ENCODE data around the gene IMMP2L.

The IMMP2L gene

GRCh38 chr7:111018960-111019736 lies 543.1 kb downstream of the IMMP2L start:
- no peak for FAIRE-seq

- no peak for FAIRE-seq
These were observed 543.8 kb downstream of the IMMP2L start for GRCh38 chr7:111018447-111018846.

GRCh38 chr7:111014079-111014478 lies 548.2 kb downstream of the IMMP2L start:
- no peak for FAIRE-seq

GRCh38 chr7:111012799-111013675 lies 549.3 kb downstream of the IMMP2L start:
- FAIRE-seq = no peak

GRCh38 chr7:111012149-111012548 lies 550.1 kb downstream of the IMMP2L start:
- no peak for FAIRE-seq

- no peak for FAIRE-seq
These were observed 550.8 kb downstream of the IMMP2L start for GRCh38 chr7:111011520-111011919.

GRCh38 chr7:111010798-111011197 lies 551.5 kb downstream of the IMMP2L start:
- no peak for FAIRE-seq

GRCh38 chr7:111009526-111010040 lies 552.7 kb downstream of the IMMP2L start:
- no peak for FAIRE-seq

- FAIRE-seq = no peak
These were observed 555.6 kb downstream of the IMMP2L start for GRCh38 chr7:111006691-111007090.

- no peak for FAIRE-seq
These were observed 556.3 kb downstream of the IMMP2L start for GRCh38 chr7:111006040-111006439.

- FAIRE-seq = no peak
These were observed 556.8 kb downstream of the IMMP2L start for GRCh38 chr7:111005445-111005844.

- no peak for FAIRE-seq
These were observed 557.9 kb downstream of the IMMP2L start for GRCh38 chr7:111004310-111004901.

GRCh38 chr7:111003883-111004282 lies 558.4 kb downstream of the IMMP2L start:
- FAIRE-seq = no peak

GRCh38 chr7:110994028-110994967 lies 568.0 kb downstream of the IMMP2L start:
- FAIRE-seq = no peak

GRCh38 chr7:110988890-110989501 lies 573.3 kb downstream of the IMMP2L start:
- no peak for FAIRE-seq

- no peak for FAIRE-seq
These were observed 573.9 kb downstream of the IMMP2L start for GRCh38 chr7:110988348-110988747.

- FAIRE-seq = no peak
These were observed 575.1 kb downstream of the IMMP2L start for GRCh38 chr7:110987127-110987693.

GRCh38 chr7:110983822-110984456 lies 578.4 kb downstream of the IMMP2L start:
- no peak for FAIRE-seq

- FAIRE-seq = no peak
These were observed 585.1 kb downstream of the IMMP2L start for GRCh38 chr7:110977127-110977737.

- FAIRE-seq = no peak
These were observed 586.8 kb downstream of the IMMP2L start for GRCh38 chr7:110975486-110975885.
